Adrenal gland (tissue), 12 donors: ENCODE results near the gene PRICKLE4. TPM values are rescaled to one million over a fixed set of nuclear protein-coding genes. Genes with fewer than 3 reads are reported as not detected.
A peak's percentile ranks its signal among the peaks of the same experiment; 100 is the strongest.

ENCODE experiments used
- DNase-seq, 7 donors: peaks; one replicate each; pipeline ENCODE4 v3.0.0-alpha.2; 2019 to 2020
- H3K27ac ChIP-seq, 5 donors: fragments of 200-600 bp; sonication (generic) in 4 of 5; 1 replicate in 3 of 5; 2 replicates in 2 of 5; pipeline versions ENCODE4 v1.5.1 to v1.8.0; 2016 to 2020; ENCODE audit warnings: mild to moderate bottlenecking in 1 of 5
- H3K27me3 ChIP-seq: fragments of 200-600 bp; 2 replicates; pipeline ENCODE4 v1.8.0; 2021
- H3K36me3 ChIP-seq, 2 donors: fragments of 200-600 bp; replicated peaks in 1 of 2; 1 replicate in 1 of 2; 2 replicates in 1 of 2; pipeline versions ENCODE4 v1.5.1 to v1.8.0; 2018 to 2022
- H3K4me1 ChIP-seq, 2 donors: fragments of 200-600 bp; replicated peaks in 1 of 2; 1 replicate in 1 of 2; 2 replicates in 1 of 2; pipeline versions ENCODE4 v1.5.1 to v1.8.0; 2018 to 2021
- H3K4me3 ChIP-seq, 4 donors: fragments of 200-600 bp; sonication (generic) in 3 of 4; one replicate each; pipeline ENCODE4 v1.5.1; 2016 to 2018
- H3K9me3 ChIP-seq, 3 donors: fragments of 200-600 bp; sonication (generic) in 1 of 3; replicated peaks in 1 of 3; 1 replicate in 2 of 3; 2 replicates in 1 of 3; pipeline versions ENCODE4 v1.5.1 to v1.8.0; 2016 to 2021
- CTCF ChIP-seq, 6 experiments: fragments of 450-650 bp in 4 of 6; fragments of 200-600 bp in 2 of 6; sonication (generic) in 1 of 6; IDR thresholded peaks; 1 replicate in 5 of 6; 2 replicates in 1 of 6; pipeline versions ENCODE4 v1.5.1 to v1.8.0; 2016 to 2021; ENCODE audit warnings: antibody characterized with exemption in 6 of 6, mild to moderate bottlenecking in 2 of 6, moderate library complexity in 1 of 6
- POLR2A ChIP-seq, 2 donors: fragments of 450-650 bp; IDR thresholded peaks; one replicate each; pipeline ENCODE4 v1.6.1; 2017; ENCODE audit warnings: antibody characterized with exemption in 2 of 2, mild to moderate bottlenecking in 2 of 2, moderate library complexity in 1 of 2
- WGBS, 4 donors: extraction: QIAGEN DNeasy Blood & Tissue Kit in 2 of 4; methylation state at CpG; one replicate each; pipeline versions ENCODE4 v1.1.5 to v1.1.7; 2013 to 2017; 5-methylcytosine and 5-hydroxymethylcytosine counted together
- intact Hi-C, 2 donors: fragments of 100-400 bp; cut with DNase I; formaldehyde crosslinking; loops; one replicate each; pipeline versions ENCODE4 v1.14.1 to v1.15.0; 2022 to 2023
- polyA plus RNA-seq, 3 donors: library from polyadenylated mRNA; stranded (reverse); fragments of 200-250 nt in 2 of 3; fragments of 350-450 nt in 1 of 3; fragmentation: Illumina TruSeq in 1 of 3; extraction: RNeasy Lipid Tissue Mini Kit (QIAGEN cat#74804) in 1 of 3; gene quantifications; one replicate each; pipeline ENCODE4 v1.2.3, GENCODE V29; 2013 to 2014
- total RNA-seq, 9 donors: library from RNA; depleted of rRNA in 4 of 9; stranded (reverse); fragments of >200 nt in 4 of 9; fragments of 120-200 nt in 1 of 9; fragmentation: NEBNext Ultra II Directional in 1 of 9; extraction: Animal tissue kit (Norgen Biotek cat#: 25700) in 1 of 9; gene quantifications; one replicate each; pipeline versions ENCODE4 v1.1.0 to v1.2.4, GENCODE V29; 2013 to 2023
- donor health status: healthy with polysubstance abuse.
- donor health status: Bipolar disorder and iron deficiency.
- donor health status: DM: yes; HTN: yes; CAD: no.
- donor health status: DM: no; HTN: no; CAD: no.
- donor health status: DM: no; HTN: no; CAD: no.
- donor health status: DM: yes; HTN: yes; CAD: no.

The PRICKLE4 gene
- total and polyA plus RNA-seq, 12 donors = 0.28 to 7.1 (median 3.8) TPM; not detected in 2

- 21 to 46% (median 27%) methylated on average over 9 to 29 of the region's 29 CpGs for WGBS, 4 donors
- Histone ChIP-seq H3K9me3 (no peaks in the 10 kb centered on the region), H3K27ac (peak overlapping the region in 4 of 5 donors; percentile 86 to 95 (median 93)), H3K4me1 (peaks cover 23 to 32% of the 10 kb centered on the region in 2 donors), H3K27me3 (no peaks in the 10 kb centered on the region), H3K4me3 (peak overlapping the region in 2 of 4 donors; percentile 56 to 58), H3K36me3 (peaks cover 0 to 14% of the 10 kb centered on the region in 2 donors)
- peak in 6 of 7 donors; percentile 26 to 63 (median 44) for DNase-seq
- intact Hi-C loops = loop anchor here (10.0 kb wide), 1 partner anchor 149 kb away; no protein-coding TSS in a partner anchor
- TF ChIP-seq CTCF (IDR thresholded peaks at IDR 0.05) = no peak
- no peak for TF ChIP-seq POLR2A (IDR thresholded peaks at IDR 0.05)
Measured at GRCh38 chr6:41785689-41786450, 5.3 kb downstream of the PRICKLE4 start.

- Histone ChIP-seq H3K27ac (peak overlapping the region; percentile 80 to 95 (median 92)), H3K4me3 (peak overlapping the region; percentile 5 to 100 (median 57)), H3K4me1 (peaks cover 15 to 25% of the 10 kb centered on the region in 2 donors), H3K9me3 (no peaks in the 10 kb centered on the region), H3K36me3 (peaks cover 0 to 22% of the 10 kb centered on the region in 2 donors), H3K27me3 (no peaks in the 10 kb centered on the region)
- WGBS, 4 donors = 0 to 1% (median 1%) methylated on average over 13 to 58 of the region's 58 CpGs
- peak; percentile 85 to 92 (median 88) for DNase-seq
- intact Hi-C loops = loop anchor here (10.0 kb wide), 1 partner anchor 148 kb away; no protein-coding TSS in a partner anchor
- TF ChIP-seq POLR2A (IDR thresholded peaks at IDR 0.05) (peak in 1 of 2 donors; percentile 60), CTCF (IDR thresholded peaks at IDR 0.05) (peak; percentile 19 to 91 (median 58))
Measured at GRCh38 chr6:41786451-41787218, 6.1 kb downstream of the PRICKLE4 start.

- WGBS, 4 donors = 0% methylated on average over 17 to 55 of the region's 55 CpGs
- H3K36me3 ChIP-seq = peaks cover 0 to 29% of the 10 kb centered on the region in 2 donors
- intact Hi-C loops = loop anchor here (10.0 kb wide), 1 partner anchor 147 kb away; no protein-coding TSS in a partner anchor
- H3K9me3 ChIP-seq = no peaks in the 10 kb centered on the region
- H3K4me3 ChIP-seq = peak within 1 kb of the TSS; percentile 56 to 100 (median 74)
- peak within 1 kb of the TSS; percentile 80 to 95 (median 92) for H3K27ac ChIP-seq
- no peaks in the 10 kb centered on the region for H3K27me3 ChIP-seq
- H3K4me1 ChIP-seq = peaks cover 14 to 21% of the 10 kb centered on the region in 2 donors
- peak; percentile 94 to 98 (median 96) for DNase-seq
- peak; percentile 74 to 93 for TF ChIP-seq POLR2A (IDR thresholded peaks at IDR 0.05)
- TF ChIP-seq CTCF (IDR thresholded peaks at IDR 0.05) = peak; percentile 81 to 99 (median 94)
Measured at GRCh38 chr6:41787219-41787917, 6.8 kb downstream of the PRICKLE4 start, which contains the start of gene TOMM6. TSS of gene TOMM6 (plus strand) at chr6:41787694. CDS start at chr6:41787698, 4 bp downstream.
